K562 (cell line): ENCODE measurements around the gene CSH1. TPM values are rescaled to one million over a fixed set of nuclear protein-coding genes. Genes with fewer than 3 reads are reported as not detected.

ENCODE experiments used
- ARID2 ChIP-seq: fragments of 450-650 bp; IDR thresholded peaks from 2 replicates; pipeline ENCODE4 v1.6.1; 2017; ENCODE audit warnings: antibody characterized with exemption, mild to moderate bottlenecking
- CAMTA2 ChIP-seq: fragments of 250-450 bp; sonication (Bioruptor Pico); conservative IDR thresholded peaks from 2 replicates; pipeline ENCODE4 v1.5.1; 2022
- FOXA3 ChIP-seq, 2 experiments: fragments of 450-650 bp in 1 of 2; sonication (generic) in 1 of 2; formaldehyde crosslinking; IDR thresholded peaks in 1 of 2; conservative IDR thresholded peaks in 1 of 2; 2 replicates each; pipeline versions ENCODE4 v1.4.0 to v1.8.0; 2020 to 2022; ENCODE audit warnings: mild to moderate bottlenecking in 2 of 2, missing genetic modification reagents in 1 of 2
- HEY1 ChIP-seq: fragments of 250-450 bp; sonication (Bioruptor Pico); IDR thresholded peaks from 2 replicates; pipeline ENCODE4 v1.5.0; 2020; ENCODE audit warnings: mild to moderate bottlenecking, moderate library complexity, borderline replicate concordance
- KDM2B ChIP-seq: fragments of 250-450 bp; sonication (Bioruptor Pico); IDR thresholded peaks from 2 replicates; pipeline ENCODE4 v1.8.0; 2021; ENCODE audit warnings: mild to moderate bottlenecking, moderate library complexity
- L3MBTL2 ChIP-seq: fragments of 450-650 bp; IDR thresholded peaks from 2 replicates; pipeline ENCODE4 v1.6.1; 2016; ENCODE audit warnings: mild to moderate bottlenecking, moderate library complexity
- MTA3 ChIP-seq: fragments of 450-650 bp; formaldehyde crosslinking; IDR thresholded peaks from 2 replicates; pipeline ENCODE4 v1.6.1; 2017; ENCODE audit warnings: mild to moderate bottlenecking, borderline replicate concordance
- NCOA4 ChIP-seq: fragments of 450-650 bp; IDR thresholded peaks from 2 replicates; pipeline ENCODE4 v1.6.1; 2018; ENCODE audit warnings: mild to moderate bottlenecking; ENCODE audit not compliant: partially characterized antibody
- PHB2 ChIP-seq: fragments of 450-650 bp; IDR thresholded peaks from 2 replicates; pipeline ENCODE4 v1.6.1; 2017; ENCODE audit warnings: low read depth
- RAD21 ChIP-seq, 2 experiments: fragments of 250-450 bp in 1 of 2; fragments of 450-650 bp in 1 of 2; sonication (Bioruptor Pico) in 1 of 2; formaldehyde crosslinking in 1 of 2; IDR thresholded peaks in 1 of 2; conservative IDR thresholded peaks in 1 of 2; 2 replicates each; pipeline versions ENCODE4 v1.4.0 to v1.8.0; 2020 to 2022; ENCODE audit warnings: mild to moderate bottlenecking in 2 of 2, moderate library complexity in 1 of 2
- SUPT5H ChIP-seq: fragments of 450-650 bp; IDR thresholded peaks from 2 replicates; pipeline ENCODE4 v1.6.1; 2016
- ZKSCAN1 ChIP-seq: fragments of 150-350 bp; IDR thresholded peaks from 2 replicates; pipeline ENCODE4 v1.6.1; 2016; ENCODE audit warnings: low read depth, low read length
- ZNF134 ChIP-seq: fragments of 250-450 bp; sonication (Bioruptor Pico); conservative IDR thresholded peaks from 2 replicates; pipeline ENCODE4 v1.4.0; 2020
- ZNF3 ChIP-seq: fragments of 250-450 bp; sonication (Bioruptor Pico); IDR thresholded peaks from 2 replicates; pipeline ENCODE4 v1.5.0; 2021; ENCODE audit warnings: mild to moderate bottlenecking, moderate library complexity
- ZNF316 ChIP-seq: fragments of 450-650 bp; IDR thresholded peaks from 2 replicates; pipeline ENCODE4 v1.6.1; 2016
- ZNF668 ChIP-seq: fragments of 250-450 bp; sonication (Bioruptor Pico); IDR thresholded peaks from 2 replicates; pipeline ENCODE4 v1.8.0; 2022; ENCODE audit warnings: mild to moderate bottlenecking, inconsistent platforms
- polyA plus RNA-seq, 8 experiments: library from polyadenylated mRNA; depleted of rRNA in 4 of 8; stranded (reverse) in 5 of 8; unstranded in 3 of 8; fragments of >200 nt; fragmentation: Nextera tagmentation in 2 of 8; fragmentation: Illumina TruSeq in 1 of 8; extraction: Ambion mirVana in 2 of 8; extraction: Trizol in 1 of 8; gene quantifications; 2 replicates each; pipeline versions ENCODE4 v1.2.1 to v1.2.3, GENCODE V29; 2011 to 2014; ENCODE audit warnings: inconsistent platforms in 1 of 8, missing spikeins in 1 of 8
- total RNA-seq, 7 experiments: library from RNA; depleted of rRNA in 6 of 7; stranded (reverse); fragments of >200 nt in 6 of 7; fragmentation: Illumina TruSeq in 2 of 7; extraction: Trizol in 2 of 7; gene quantifications; 2 replicates each; pipeline versions ENCODE4 v1.2.1 to v1.2.3, GENCODE V29; 2011 to 2021; ENCODE audit warnings: low replicate concordance in 1 of 7
- TF ChIP-seq, protein P1 (sequence below), 3 experiments: fragments of 200-800 bp in 1 of 3; fragments of 250-450 bp in 1 of 3; fragments of 450-650 bp in 1 of 3; sonication (Bioruptor Pico) in 1 of 3; sonication (Bioruptor generic) in 1 of 3; formaldehyde crosslinking in 1 of 3; IDR thresholded peaks; 2 replicates each; pipeline versions ENCODE4 v1.6.1 to v1.8.0; 2016 to 2022; ENCODE audit warnings: mild to moderate bottlenecking in 2 of 3, missing genetic modification characterization in 2 of 3, missing compliant biosample characterization in 1 of 3, moderate library complexity in 1 of 3
- TF ChIP-seq, protein P2 (sequence below): sonication (generic); formaldehyde crosslinking; IDR thresholded peaks from 2 replicates; pipeline ENCODE4 v1.8.1; 2023; ENCODE audit warnings: mild to moderate bottlenecking, missing genetic modification reagents
- TF ChIP-seq, protein P3 (sequence below), 2 experiments: IDR thresholded peaks; 2 replicates each; pipeline ENCODE4 v1.6.1; 2011; ENCODE audit warnings: borderline replicate concordance in 1 of 2, control low read depth in 1 of 2, low read depth in 1 of 2, low read length in 1 of 2, mild to moderate bottlenecking in 1 of 2, mixed read lengths in 1 of 2, moderate library complexity in 1 of 2; ENCODE audit not compliant: insufficient read depth in 1 of 2, insufficient read length in 1 of 2, poor library complexity in 1 of 2, severe bottlenecking in 1 of 2; ENCODE audit errors: extremely low read depth in 1 of 2
- TF ChIP-seq, protein P4 (sequence below): IDR thresholded peaks from 2 replicates; pipeline ENCODE4 v1.6.1; 2014; ENCODE audit warnings: antibody characterized with exemption
- TF ChIP-seq, protein P5 (sequence below): sonication (generic); formaldehyde crosslinking; IDR thresholded peaks from 2 replicates; pipeline ENCODE4 v1.8.0; 2022; ENCODE audit warnings: mild to moderate bottlenecking, low read depth, missing genetic modification reagents

The CSH1 gene
- total and polyA plus RNA-seq, 9 of the 15 experiments (the other 6 are each of a cell fraction or from before 2014, with no cell fraction given): not detected

DNA sequence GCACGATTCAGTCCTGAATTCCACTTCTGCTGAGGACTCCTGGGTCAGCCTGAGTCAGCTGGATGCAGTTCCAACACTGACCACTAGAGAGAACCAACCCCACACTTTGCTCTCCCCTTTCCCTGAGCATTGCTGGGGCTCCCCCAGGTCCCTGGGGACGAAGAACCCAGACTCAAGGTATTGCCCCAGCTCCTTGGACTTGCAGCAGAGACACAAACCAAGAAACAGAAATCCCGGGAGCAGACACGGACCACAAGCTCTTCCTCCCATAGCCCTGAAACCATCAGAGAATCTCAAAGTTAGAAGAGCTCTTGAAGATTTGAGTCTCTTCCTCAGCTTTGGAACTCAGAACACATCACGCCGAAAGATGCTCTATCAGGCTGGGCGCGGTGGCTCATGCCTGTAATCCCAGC, 22.9 kb upstream of the CSH1 start (continued):
- TF ChIP-seq RAD21 (CRISPR knock-in tag; conservative IDR thresholded peaks at IDR 0.05 in 1 of 2, IDR thresholded peaks at IDR 0.05 in 1 of 2) (peak; percentile 87 to 94), FOXA3 (CRISPR knock-in tag; conservative IDR thresholded peaks at IDR 0.05 in 1 of 2, IDR thresholded peaks at IDR 0.05 in 1 of 2) (no peak), SUPT5H (no peak), CAMTA2 (no peak), ZNF134 (CRISPR knock-in tag) (no peak), ARID2 (peak; percentile 77), KDM2B (no peak), ZNF3 (CRISPR knock-in tag) (no peak), MTA3 (no peak), PHB2 (no peak), ZKSCAN1 (no peak), NCOA4 (no peak), HEY1 (CRISPR knock-in tag) (no peak), ZNF316 (0 out of 2 replicates have a peak, but pooled peaks have one; percentile 36), L3MBTL2 (no peak), ZNF668 (no peak)
- TF ChIP-seq, protein P1, sequence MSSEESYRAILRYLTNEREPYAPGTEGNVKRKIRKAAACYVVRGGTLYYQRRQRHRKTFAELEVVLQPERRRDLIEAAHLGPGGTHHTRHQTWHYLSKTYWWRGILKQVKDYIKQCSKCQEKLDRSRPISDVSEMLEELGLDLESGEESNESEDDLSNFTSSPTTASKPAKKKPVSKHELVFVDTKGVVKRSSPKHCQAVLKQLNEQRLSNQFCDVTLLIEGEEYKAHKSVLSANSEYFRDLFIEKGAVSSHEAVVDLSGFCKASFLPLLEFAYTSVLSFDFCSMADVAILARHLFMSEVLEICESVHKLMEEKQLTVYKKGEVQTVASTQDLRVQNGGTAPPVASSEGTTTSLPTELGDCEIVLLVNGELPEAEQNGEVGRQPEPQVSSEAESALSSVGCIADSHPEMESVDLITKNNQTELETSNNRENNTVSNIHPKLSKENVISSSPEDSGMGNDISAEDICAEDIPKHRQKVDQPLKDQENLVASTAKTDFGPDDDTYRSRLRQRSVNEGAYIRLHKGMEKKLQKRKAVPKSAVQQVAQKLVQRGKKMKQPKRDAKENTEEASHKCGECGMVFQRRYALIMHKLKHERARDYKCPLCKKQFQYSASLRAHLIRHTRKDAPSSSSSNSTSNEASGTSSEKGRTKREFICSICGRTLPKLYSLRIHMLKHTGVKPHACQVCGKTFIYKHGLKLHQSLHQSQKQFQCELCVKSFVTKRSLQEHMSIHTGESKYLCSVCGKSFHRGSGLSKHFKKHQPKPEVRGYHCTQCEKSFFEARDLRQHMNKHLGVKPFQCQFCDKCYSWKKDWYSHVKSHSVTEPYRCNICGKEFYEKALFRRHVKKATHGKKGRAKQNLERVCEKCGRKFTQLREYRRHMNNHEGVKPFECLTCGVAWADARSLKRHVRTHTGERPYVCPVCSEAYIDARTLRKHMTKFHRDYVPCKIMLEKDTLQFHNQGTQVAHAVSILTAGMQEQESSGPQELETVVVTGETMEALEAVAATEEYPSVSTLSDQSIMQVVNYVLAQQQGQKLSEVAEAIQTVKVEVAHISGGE (CRISPR knock-in tag; IDR thresholded peaks at IDR 0.05): no peak
- TF ChIP-seq, protein P2, sequence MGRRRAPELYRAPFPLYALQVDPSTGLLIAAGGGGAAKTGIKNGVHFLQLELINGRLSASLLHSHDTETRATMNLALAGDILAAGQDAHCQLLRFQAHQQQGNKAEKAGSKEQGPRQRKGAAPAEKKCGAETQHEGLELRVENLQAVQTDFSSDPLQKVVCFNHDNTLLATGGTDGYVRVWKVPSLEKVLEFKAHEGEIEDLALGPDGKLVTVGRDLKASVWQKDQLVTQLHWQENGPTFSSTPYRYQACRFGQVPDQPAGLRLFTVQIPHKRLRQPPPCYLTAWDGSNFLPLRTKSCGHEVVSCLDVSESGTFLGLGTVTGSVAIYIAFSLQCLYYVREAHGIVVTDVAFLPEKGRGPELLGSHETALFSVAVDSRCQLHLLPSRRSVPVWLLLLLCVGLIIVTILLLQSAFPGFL (CRISPR knock-in tag): no peak
- TF ChIP-seq, protein P3, sequence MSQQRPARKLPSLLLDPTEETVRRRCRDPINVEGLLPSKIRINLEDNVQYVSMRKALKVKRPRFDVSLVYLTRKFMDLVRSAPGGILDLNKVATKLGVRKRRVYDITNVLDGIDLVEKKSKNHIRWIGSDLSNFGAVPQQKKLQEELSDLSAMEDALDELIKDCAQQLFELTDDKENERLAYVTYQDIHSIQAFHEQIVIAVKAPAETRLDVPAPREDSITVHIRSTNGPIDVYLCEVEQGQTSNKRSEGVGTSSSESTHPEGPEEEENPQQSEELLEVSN (IDR thresholded peaks at IDR 0.05; ENCODE audit: borderline replicate concordance in 1 of 2, extremely low read depth in 1 of 2, insufficient read depth in 1 of 2, insufficient read length in 1 of 2, low read depth in 1 of 2, low read length in 1 of 2, poor library complexity in 1 of 2, severe bottlenecking in 1 of 2): no peak
- TF ChIP-seq, protein P4, sequence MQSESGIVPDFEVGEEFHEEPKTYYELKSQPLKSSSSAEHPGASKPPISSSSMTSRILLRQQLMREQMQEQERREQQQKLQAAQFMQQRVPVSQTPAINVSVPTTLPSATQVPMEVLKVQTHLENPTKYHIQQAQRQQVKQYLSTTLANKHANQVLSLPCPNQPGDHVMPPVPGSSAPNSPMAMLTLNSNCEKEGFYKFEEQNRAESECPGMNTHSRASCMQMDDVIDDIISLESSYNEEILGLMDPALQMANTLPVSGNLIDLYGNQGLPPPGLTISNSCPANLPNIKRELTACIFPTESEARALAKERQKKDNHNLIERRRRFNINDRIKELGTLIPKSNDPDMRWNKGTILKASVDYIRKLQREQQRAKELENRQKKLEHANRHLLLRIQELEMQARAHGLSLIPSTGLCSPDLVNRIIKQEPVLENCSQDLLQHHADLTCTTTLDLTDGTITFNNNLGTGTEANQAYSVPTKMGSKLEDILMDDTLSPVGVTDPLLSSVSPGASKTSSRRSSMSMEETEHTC: no peak
- TF ChIP-seq, protein P5, sequence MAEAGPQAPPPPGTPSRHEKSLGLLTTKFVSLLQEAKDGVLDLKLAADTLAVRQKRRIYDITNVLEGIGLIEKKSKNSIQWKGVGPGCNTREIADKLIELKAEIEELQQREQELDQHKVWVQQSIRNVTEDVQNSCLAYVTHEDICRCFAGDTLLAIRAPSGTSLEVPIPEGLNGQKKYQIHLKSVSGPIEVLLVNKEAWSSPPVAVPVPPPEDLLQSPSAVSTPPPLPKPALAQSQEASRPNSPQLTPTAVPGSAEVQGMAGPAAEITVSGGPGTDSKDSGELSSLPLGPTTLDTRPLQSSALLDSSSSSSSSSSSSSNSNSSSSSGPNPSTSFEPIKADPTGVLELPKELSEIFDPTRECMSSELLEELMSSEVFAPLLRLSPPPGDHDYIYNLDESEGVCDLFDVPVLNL (CRISPR knock-in tag): no peak
